IMR-90 (cell line): ENCODE measurements around the gene DRD2. TPM values are rescaled to one million over a fixed set of nuclear protein-coding genes. Genes with fewer than 3 reads are reported as not detected.

Experiments used
- ATAC-seq: fragments of 200-7000 bp; cut with Tn5 transposase; 2 replicates; pipeline ENCODE4 v1.9.1; 2020; ENCODE audit warnings: low read depth, mild to moderate bottlenecking, moderate library complexity
- BruUV-seq: library from RNA; stranded (reverse); fragments of 400-500 nt; replicated peaks from 2 replicates; lab custom pipeline; 2021; lab: Mats Ljungman, UMichigan
- CTCF ChIA-PET: fragments of 300-600 bp; formaldehyde crosslinking; extraction: SDS; loops from one replicate; lab custom pipeline; 2021; ENCODE audit warnings: antibody characterized with exemption; lab: Yijun Ruan, JAX
- POLR2A ChIA-PET: fragments of 300-600 bp; sonication (Branson Sonifier 250); formaldehyde crosslinking; loops from one replicate; lab custom pipeline; 2022; ENCODE audit warnings: antibody characterized with exemption; ENCODE audit not compliant: unreplicated experiment; lab: Charles Lee
- DNase-seq: peaks from one replicate; pipeline ENCODE4 v3.0.0; 2013
- H2AFZ ChIP-seq: replicated peaks from 2 replicates; pipeline ENCODE3; 2013; ENCODE audit warnings: low read length, mild to moderate bottlenecking; ENCODE audit not compliant: poor library complexity
- H2AK5ac ChIP-seq: 2 replicates; pipeline ENCODE4 v1.6.1; 2013; ENCODE audit warnings: low read depth, low read length, inconsistent platforms
- H2AK9ac ChIP-seq: replicated peaks from 2 replicates; pipeline ENCODE3; 2013; ENCODE audit warnings: mild to moderate bottlenecking, low read depth, low read length, moderate library complexity; ENCODE audit not compliant: poor library complexity
- H2BK120ac ChIP-seq: 2 replicates; pipeline ENCODE4 v1.6.1; 2013; ENCODE audit warnings: low read depth, low read length, inconsistent platforms
- H2BK15ac ChIP-seq: 3 replicates; pipeline ENCODE4 v1.6.1; 2013; ENCODE audit warnings: low read depth, low read length, inconsistent platforms
- H2BK20ac ChIP-seq: 2 replicates; pipeline ENCODE4 v1.6.1; 2013; ENCODE audit warnings: low read depth, mild to moderate bottlenecking, inconsistent platforms, low read length, moderate library complexity
- H2BK5ac ChIP-seq: 2 replicates; pipeline ENCODE4 v1.6.1; 2013; ENCODE audit warnings: mild to moderate bottlenecking, low read depth, low read length, inconsistent platforms; ENCODE audit not compliant: poor library complexity, severe bottlenecking
- H3K14ac ChIP-seq: replicated peaks from 2 replicates; pipeline ENCODE4 v1.6.1; 2013; ENCODE audit warnings: low read depth, low read length, inconsistent platforms
- H3K18ac ChIP-seq: 2 replicates; pipeline ENCODE4 v1.6.1; 2013; ENCODE audit warnings: low read depth, low read length, control low read depth
- H3K23ac ChIP-seq: 2 replicates; pipeline ENCODE4 v1.6.1; 2013; ENCODE audit warnings: low read depth, low read length, inconsistent platforms
- H3K27ac ChIP-seq: 2 replicates; pipeline ENCODE4 v1.5.1; 2013; ENCODE audit warnings: mild to moderate bottlenecking, control low read depth, low read length; ENCODE audit not compliant: insufficient read depth
- H3K27me3 ChIP-seq: 2 replicates; pipeline ENCODE4 v1.6.1; 2013; ENCODE audit warnings: low read length; ENCODE audit not compliant: control insufficient read depth, insufficient read depth
- H3K36me3 ChIP-seq: 2 replicates; pipeline ENCODE4 v1.6.1; 2013; ENCODE audit warnings: low read length, mixed read lengths; ENCODE audit not compliant: control insufficient read depth, insufficient read depth
- H3K4ac ChIP-seq: 2 replicates; pipeline ENCODE4 v1.6.1; 2013; ENCODE audit warnings: low read depth, low read length, inconsistent platforms
- H3K4me1 ChIP-seq: 2 replicates; pipeline ENCODE4 v1.6.1; 2013; ENCODE audit warnings: low read length, mixed read lengths; ENCODE audit not compliant: control insufficient read depth, insufficient read depth
- H3K4me2 ChIP-seq: 2 replicates; pipeline ENCODE4 v1.6.1; 2013; ENCODE audit warnings: low read depth, mild to moderate bottlenecking, control low read depth, low read length, moderate library complexity
- H3K4me3 ChIP-seq: 2 replicates; pipeline ENCODE4 v1.5.1; 2013; ENCODE audit warnings: low read depth, mild to moderate bottlenecking, control low read depth, low read length, moderate library complexity; ENCODE audit not compliant: insufficient read depth
- H3K56ac ChIP-seq: 2 replicates; pipeline ENCODE4 v1.6.1; 2013; ENCODE audit warnings: low read length, inconsistent platforms; ENCODE audit not compliant: insufficient read depth; ENCODE audit errors: extremely low read depth
- H3K79me1 ChIP-seq, 2 experiments: 2 replicates each; pipeline ENCODE4 v1.6.1; 2013; ENCODE audit warnings: low read length in 2 of 2, inconsistent platforms in 1 of 2, low read depth in 1 of 2
- H3K9ac ChIP-seq: 2 replicates; pipeline ENCODE4 v1.6.1; 2013; ENCODE audit warnings: low read depth, low read length, control low read depth
- H3K9me1 ChIP-seq: 2 replicates; pipeline ENCODE4 v1.6.1; 2013; ENCODE audit warnings: low read length, inconsistent platforms; ENCODE audit not compliant: insufficient read depth
- H3K9me3 ChIP-seq: 2 replicates; pipeline ENCODE4 v1.6.1; 2013; ENCODE audit warnings: low read length; ENCODE audit not compliant: control insufficient read depth, insufficient read depth
- H4K20me1 ChIP-seq: 2 replicates; pipeline ENCODE4 v1.6.1; 2013; ENCODE audit warnings: low read length, inconsistent platforms; ENCODE audit not compliant: insufficient read depth
- H4K5ac ChIP-seq: 2 replicates; pipeline ENCODE4 v1.6.1; 2013; ENCODE audit warnings: mild to moderate bottlenecking, low read depth, low read length, control low read depth
- H4K8ac ChIP-seq, 2 experiments: 2 replicates each; pipeline ENCODE4 v1.6.1; 2013; ENCODE audit warnings: low read depth in 2 of 2, low read length in 2 of 2, control low read depth in 1 of 2, inconsistent platforms in 1 of 2
- H4K91ac ChIP-seq: 2 replicates; pipeline ENCODE4 v1.6.1; 2013; ENCODE audit warnings: low read depth, low read length, inconsistent platforms; ENCODE audit not compliant: insufficient read depth
- BHLHE40 ChIP-seq: fragments of 150-350 bp; IDR thresholded peaks from 2 replicates; pipeline ENCODE4 v1.6.1; 2016; ENCODE audit warnings: mild to moderate bottlenecking, low read depth, low read length
- CEBPB ChIP-seq: IDR thresholded peaks from 2 replicates; pipeline ENCODE4 v1.6.1; 2012; ENCODE audit warnings: low read depth, low read length, improper control_type of control experiment
- CHD1 ChIP-seq: IDR thresholded peaks from 2 replicates; pipeline ENCODE4 v1.6.1; 2012; ENCODE audit warnings: low read depth, low read length, improper control_type of control experiment
- CTCF ChIP-seq: conservative IDR thresholded peaks from 2 replicates; pipeline ENCODE4 v1.5.1; 2012; ENCODE audit warnings: mild to moderate bottlenecking, low read depth, low read length, improper control_type of control experiment
- FOS ChIP-seq: fragments of 150-350 bp; IDR thresholded peaks from 2 replicates; pipeline ENCODE4 v1.6.1; 2016; ENCODE audit warnings: low read depth, low read length
- MAFK ChIP-seq: IDR thresholded peaks from 2 replicates; pipeline ENCODE4 v1.6.1; 2012; ENCODE audit warnings: low read depth, low read length, improper control_type of control experiment
- MAZ ChIP-seq: IDR thresholded peaks from 2 replicates; pipeline ENCODE4 v1.6.1; 2012; ENCODE audit warnings: low read depth, mild to moderate bottlenecking, low read length, improper control_type of control experiment, moderate library complexity, borderline replicate concordance
- MXI1 ChIP-seq: IDR thresholded peaks from 2 replicates; pipeline ENCODE4 v1.6.1; 2012; ENCODE audit warnings: low read depth, mild to moderate bottlenecking, low read length, moderate library complexity, borderline replicate concordance
- NFE2L2 ChIP-seq: fragments of 150-350 bp; IDR thresholded peaks from 2 replicates; pipeline ENCODE4 v1.6.1; 2016; ENCODE audit warnings: low read depth, mild to moderate bottlenecking, low read length
- POLR2A ChIP-seq: IDR thresholded peaks from 2 replicates; pipeline ENCODE4 v1.6.1; 2012; ENCODE audit warnings: mild to moderate bottlenecking, low read depth, low read length
- RAD21 ChIP-seq: IDR thresholded peaks from 2 replicates; pipeline ENCODE4 v1.6.1; 2012; ENCODE audit warnings: low read length, improper control_type of control experiment
- RCOR1 ChIP-seq: IDR thresholded peaks from 2 replicates; pipeline ENCODE4 v1.6.1; 2012; ENCODE audit warnings: mild to moderate bottlenecking, low read length, improper control_type of control experiment; ENCODE audit not compliant: insufficient replicate concordance
- RFX5 ChIP-seq: IDR thresholded peaks from 2 replicates; pipeline ENCODE4 v1.8.0; 2012; ENCODE audit warnings: low read depth, mild to moderate bottlenecking, low read length, moderate library complexity
- SMC3 ChIP-seq: fragments of 150-350 bp; IDR thresholded peaks from 2 replicates; pipeline ENCODE4 v1.6.1; 2016; ENCODE audit warnings: low read depth, mild to moderate bottlenecking, antibody characterized with exemption, low read length, moderate library complexity
- WGBS, 2 experiments: methylation state at CpG; one replicate each; pipeline versions ENCODE4 v1.1.5 to v1.1.7; 2013; ENCODE audit warnings: missing lambda C conversion rate in 2 of 2; ENCODE audit not compliant: insufficient read length in 1 of 2; ENCODE audit errors: extremely low coverage in 2 of 2; 5-methylcytosine and 5-hydroxymethylcytosine counted together
- dilution Hi-C: fragments of 300-500 bp; cut with HindIII; formaldehyde crosslinking; loops from one replicate; pipeline ENCODE4 v1.14.3; 2018; ENCODE audit warnings: low sequenced_read_pairs; ENCODE audit not compliant: unreplicated experiment
- in situ Hi-C: fragments of 300-500 bp; cut with MboI; formaldehyde crosslinking; loops from 3 replicates; pipeline ENCODE4 v1.14.3; 2019; ENCODE audit warnings: low sequenced_read_pairs, inconsistent platforms, mixed read lengths
- intact Hi-C: fragments of 100-400 bp; cut with micrococcal nuclease; formaldehyde crosslinking; loops from 2 replicates; pipeline ENCODE4 v1.10.0; 2022
- polyA plus RNA-seq, 3 experiments: library from polyadenylated mRNA; depleted of rRNA; stranded (reverse); fragments of >200 nt; gene quantifications; 2 replicates each; pipeline ENCODE4 v1.2.3, GENCODE V29; 2012; ENCODE audit warnings: low replicate concordance in 1 of 3
- total RNA-seq: library from RNA; depleted of rRNA; stranded (reverse); fragments of >200 nt; gene quantifications from 2 replicates; pipeline ENCODE4 v1.2.3, GENCODE V29; 2012
- TF ChIP-seq, protein P1 (sequence below): fragments of 150-350 bp; IDR thresholded peaks from 2 replicates; pipeline ENCODE4 v1.6.1; 2016; ENCODE audit warnings: low read depth, mild to moderate bottlenecking, low read length, moderate library complexity, borderline replicate concordance
- TF ChIP-seq, protein P2 (sequence below): fragments of 150-350 bp; IDR thresholded peaks from 2 replicates; pipeline ENCODE4 v1.6.1; 2017; ENCODE audit warnings: mild to moderate bottlenecking, antibody characterized with exemption, low read length, low read depth

DRD2 gene
- total and polyA plus RNA-seq, 2 of the 4 experiments (the other 2 are of a cell fraction): not detected

DNA sequence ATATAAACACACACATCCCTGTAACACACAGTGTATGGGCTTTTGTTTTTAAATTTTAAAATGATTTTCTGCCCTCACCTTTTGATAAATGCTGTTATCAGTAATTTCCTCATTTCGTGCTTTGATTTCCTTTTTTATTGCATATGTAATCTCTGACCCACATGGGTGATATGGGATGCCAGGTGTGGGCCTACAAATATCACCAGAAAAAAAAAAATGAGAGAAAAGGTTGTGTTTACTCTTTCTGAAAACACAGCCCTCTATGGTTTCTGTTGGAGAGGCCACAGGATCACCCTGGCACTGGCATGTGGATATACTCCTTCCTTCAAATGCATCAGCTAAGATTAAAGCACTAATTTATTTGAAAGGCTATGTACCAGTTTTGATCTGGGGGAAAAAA is 17.0 kb downstream of the DRD2 start:
- in situ Hi-C loops (no loop called here), dilution Hi-C loops (no loop called here), intact Hi-C loops (no loop called here)
- Histone ChIP-seq H3K27ac (no peak overlapping the region), H2AK9ac (no peak overlapping the region), H2AK5ac (no peak overlapping the region), H4K5ac (no peak overlapping the region), H3K4me1 (no peaks in the 10 kb centered on the region), H3K79me1 (no peaks in the 10 kb centered on the region), H3K27me3 (peaks cover 2% of the 10 kb centered on the region; the same call in 1 of the 2 replicates), H3K23ac (no peak overlapping the region), H3K36me3 (no peaks in the 10 kb centered on the region), H4K8ac (no peak overlapping the region), H4K20me1 (no peaks in the 10 kb centered on the region), H3K9me3 (no peaks in the 10 kb centered on the region), H2BK5ac (no peak overlapping the region), H3K4ac (no peak overlapping the region), H2BK15ac (no peak overlapping the region), H2BK120ac (no peak overlapping the region), H2AFZ (no peak overlapping the region), H3K18ac (no peak overlapping the region), H4K91ac (no peak overlapping the region), H3K4me2 (no peak overlapping the region), H3K9ac (no peak overlapping the region), H2BK20ac (no peak overlapping the region), H3K14ac (no peak overlapping the region), H3K56ac (no peak overlapping the region), H3K4me3 (no peak overlapping the region), H3K9me1 (no peaks in the 10 kb centered on the region)
- no TSS peak for BruUV-seq
- ChIA-PET CTCF (no interaction called here), POLR2A (no interaction called here)
- WGBS, 2 experiments: no CpG with 5 or more reads among the region's 1 CpG
- TF ChIP-seq RCOR1: no peak
- TF ChIP-seq CTCF: no peak
- no peak for TF ChIP-seq RAD21
- no peak for TF ChIP-seq POLR2A
- no peak for TF ChIP-seq CHD1
- TF ChIP-seq BHLHE40: no peak
- TF ChIP-seq SMC3: no peak
- TF ChIP-seq RFX5: no peak
- no peak for TF ChIP-seq CEBPB
- TF ChIP-seq, protein P1, sequence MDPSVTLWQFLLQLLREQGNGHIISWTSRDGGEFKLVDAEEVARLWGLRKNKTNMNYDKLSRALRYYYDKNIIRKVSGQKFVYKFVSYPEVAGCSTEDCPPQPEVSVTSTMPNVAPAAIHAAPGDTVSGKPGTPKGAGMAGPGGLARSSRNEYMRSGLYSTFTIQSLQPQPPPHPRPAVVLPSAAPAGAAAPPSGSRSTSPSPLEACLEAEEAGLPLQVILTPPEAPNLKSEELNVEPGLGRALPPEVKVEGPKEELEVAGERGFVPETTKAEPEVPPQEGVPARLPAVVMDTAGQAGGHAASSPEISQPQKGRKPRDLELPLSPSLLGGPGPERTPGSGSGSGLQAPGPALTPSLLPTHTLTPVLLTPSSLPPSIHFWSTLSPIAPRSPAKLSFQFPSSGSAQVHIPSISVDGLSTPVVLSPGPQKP: no peak
- no peak for TF ChIP-seq NFE2L2
- no peak for TF ChIP-seq MAFK
- TF ChIP-seq FOS: no peak
- no peak for TF ChIP-seq MXI1
- no peak for TF ChIP-seq MAZ
- TF ChIP-seq, protein P2, sequence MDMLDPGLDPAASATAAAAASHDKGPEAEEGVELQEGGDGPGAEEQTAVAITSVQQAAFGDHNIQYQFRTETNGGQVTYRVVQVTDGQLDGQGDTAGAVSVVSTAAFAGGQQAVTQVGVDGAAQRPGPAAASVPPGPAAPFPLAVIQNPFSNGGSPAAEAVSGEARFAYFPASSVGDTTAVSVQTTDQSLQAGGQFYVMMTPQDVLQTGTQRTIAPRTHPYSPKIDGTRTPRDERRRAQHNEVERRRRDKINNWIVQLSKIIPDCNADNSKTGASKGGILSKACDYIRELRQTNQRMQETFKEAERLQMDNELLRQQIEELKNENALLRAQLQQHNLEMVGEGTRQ: no peak
- ATAC-seq (no peak), DNase-seq (no peak)
